Mesangial cell (primary cell): ENCODE results near the gene BOD1L2. TPM values are rescaled to one million over a fixed set of nuclear protein-coding genes. Genes with fewer than 3 reads are reported as not detected.

Experiments used
- total RNA-seq: library from RNA; depleted of rRNA; stranded (reverse); fragments of >200 nt; gene quantifications from 2 replicates; pipeline ENCODE4 v1.2.3, GENCODE V29; 2015

Gene BOD1L2
- total RNA-seq, result not detected in 2 replicates

DNA sequence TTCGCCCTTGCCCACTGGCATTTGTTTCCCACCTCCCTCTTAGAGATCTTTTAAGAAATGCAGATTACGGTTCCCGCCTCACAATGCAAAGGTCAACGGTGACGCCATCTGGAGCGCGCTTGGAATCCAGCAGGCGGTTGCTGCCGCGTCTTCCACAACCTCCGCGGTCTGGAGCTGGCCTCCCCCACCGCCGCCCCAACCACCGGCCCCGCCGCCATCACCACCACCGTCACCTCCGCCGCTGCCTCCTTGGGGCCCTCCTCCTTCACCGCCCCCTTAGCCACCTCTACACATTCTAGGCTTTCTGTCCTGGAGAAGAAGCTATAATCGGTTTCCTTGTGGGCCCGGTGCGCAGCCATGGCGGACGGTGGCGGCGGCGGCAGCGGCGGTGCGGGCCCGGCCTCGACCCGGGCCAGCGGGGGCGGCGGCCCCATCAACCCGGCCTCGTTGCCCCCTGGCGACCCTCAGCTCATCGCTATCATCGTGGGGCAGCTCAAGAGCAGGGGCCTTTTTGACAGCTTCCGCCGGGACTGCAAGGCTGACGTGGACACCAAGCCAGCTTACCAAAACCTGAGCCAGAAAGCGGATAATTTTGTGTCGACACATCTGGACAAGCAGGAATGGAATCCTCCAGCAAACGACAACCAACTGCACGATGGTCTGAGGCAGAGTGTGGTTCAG lies at the start of gene BOD1L2:
TSS of gene BOD1L2 (plus strand) at position 132 of the 681 bp plus-strand sequence. CDS start at position 358, 226 bp downstream.

Other genes with a start within 250 kb of the BOD1L2 start
- not detected in 2 replicates for gene ST8SIA3, start 205.5 kb downstream of the BOD1L2 start, total RNA-seq